Measurements from ENCODE around the gene AMMECR1.
"Not testable (repeated sequence)": the region's sequence is repeated elsewhere in the genome, so short reads cannot be mapped to it uniquely, and the experiment has no call there.

DNA sequence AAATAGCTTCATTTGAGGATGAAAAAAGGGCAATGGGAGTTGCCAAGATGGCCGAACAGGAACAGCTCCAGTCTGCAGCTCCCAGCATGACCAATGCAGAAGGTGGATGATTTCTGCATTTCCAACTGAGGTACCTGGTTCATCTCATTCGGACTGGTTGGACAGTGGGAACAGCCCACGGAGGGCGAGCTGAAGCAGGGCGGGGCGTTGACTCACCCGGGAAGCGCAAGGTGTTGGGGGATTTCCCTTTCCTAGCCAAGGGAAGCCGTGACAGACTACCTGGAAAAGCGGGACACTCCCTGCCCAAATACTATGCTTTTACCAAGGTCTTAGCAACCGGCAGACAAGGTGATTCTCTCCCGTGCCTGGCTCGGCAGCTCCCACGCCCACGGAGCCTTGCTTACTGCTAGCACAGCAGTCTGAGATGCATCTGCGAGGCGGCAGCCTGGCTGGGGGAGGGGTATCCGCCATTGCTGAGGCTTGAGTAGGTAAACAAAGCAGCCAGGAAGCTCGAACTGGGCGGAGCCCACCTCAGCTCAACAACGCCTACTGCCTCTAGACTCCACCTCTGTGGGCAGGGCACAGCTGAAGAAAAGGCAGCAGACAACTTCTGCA lies 88.3 kb downstream of the AMMECR1 start:
- TF ChIP-seq, protein P1, sequence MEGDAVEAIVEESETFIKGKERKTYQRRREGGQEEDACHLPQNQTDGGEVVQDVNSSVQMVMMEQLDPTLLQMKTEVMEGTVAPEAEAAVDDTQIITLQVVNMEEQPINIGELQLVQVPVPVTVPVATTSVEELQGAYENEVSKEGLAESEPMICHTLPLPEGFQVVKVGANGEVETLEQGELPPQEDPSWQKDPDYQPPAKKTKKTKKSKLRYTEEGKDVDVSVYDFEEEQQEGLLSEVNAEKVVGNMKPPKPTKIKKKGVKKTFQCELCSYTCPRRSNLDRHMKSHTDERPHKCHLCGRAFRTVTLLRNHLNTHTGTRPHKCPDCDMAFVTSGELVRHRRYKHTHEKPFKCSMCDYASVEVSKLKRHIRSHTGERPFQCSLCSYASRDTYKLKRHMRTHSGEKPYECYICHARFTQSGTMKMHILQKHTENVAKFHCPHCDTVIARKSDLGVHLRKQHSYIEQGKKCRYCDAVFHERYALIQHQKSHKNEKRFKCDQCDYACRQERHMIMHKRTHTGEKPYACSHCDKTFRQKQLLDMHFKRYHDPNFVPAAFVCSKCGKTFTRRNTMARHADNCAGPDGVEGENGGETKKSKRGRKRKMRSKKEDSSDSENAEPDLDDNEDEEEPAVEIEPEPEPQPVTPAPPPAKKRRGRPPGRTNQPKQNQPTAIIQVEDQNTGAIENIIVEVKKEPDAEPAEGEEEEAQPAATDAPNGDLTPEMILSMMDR (conservative IDR thresholded peaks at IDR 0.05; ENCODE audit: low read length), result not testable (repeated sequence)
- TF ChIP-seq EZH2phosphoT487 (IDR thresholded peaks at IDR 0.05; ENCODE audit: borderline replicate concordance), result not testable (repeated sequence)

Data from Loucy (cell line).